ENCODE measurements around the gene KYAT1. TPM values are rescaled to one million over a fixed set of nuclear protein-coding genes. Genes with fewer than 3 reads are reported as not detected.
A peak's percentile ranks its signal among the peaks of the same experiment; 100 is the strongest.

KYAT1 gene
- total and polyA plus RNA-seq, 8 donors: 0.58 to 25.7 (median 5.7) TPM

- H3K4me1 ChIP-seq: peaks cover 24 to 55% (median 36%) of the 10 kb centered on the region in 4 donors
- no peaks in the 10 kb centered on the region for H3K27me3 ChIP-seq
- intact Hi-C loops (cut with DNase I; ENCODE audit: low total_unique reads): no loop called here
- no peak overlapping the region for H3K4me3 ChIP-seq
- peaks cover 36 to 55% (median 48%) of the 10 kb centered on the region in 4 donors for H3K36me3 ChIP-seq
- no peak for DNase-seq
- 90 to 95% (median 92%) methylated on average over 7 of the region's 7 CpGs for WGBS, 5 donors
- no peaks in the 10 kb centered on the region for H3K9me3 ChIP-seq
- TF ChIP-seq POLR2AphosphoS5 (IDR thresholded peaks at IDR 0.05): no peak
- TF ChIP-seq EP300 (IDR thresholded peaks at IDR 0.05): no peak
- no peak for TF ChIP-seq CTCF (IDR thresholded peaks at IDR 0.05)
- no peak for TF ChIP-seq POLR2A (IDR thresholded peaks at IDR 0.05)
- peak overlapping the region in 1 of 5 donors; percentile 9 for H3K27ac ChIP-seq
These were observed 24.2 kb upstream of the KYAT1 start for GRCh38 chr9:128905964-128906363.

DNA sequence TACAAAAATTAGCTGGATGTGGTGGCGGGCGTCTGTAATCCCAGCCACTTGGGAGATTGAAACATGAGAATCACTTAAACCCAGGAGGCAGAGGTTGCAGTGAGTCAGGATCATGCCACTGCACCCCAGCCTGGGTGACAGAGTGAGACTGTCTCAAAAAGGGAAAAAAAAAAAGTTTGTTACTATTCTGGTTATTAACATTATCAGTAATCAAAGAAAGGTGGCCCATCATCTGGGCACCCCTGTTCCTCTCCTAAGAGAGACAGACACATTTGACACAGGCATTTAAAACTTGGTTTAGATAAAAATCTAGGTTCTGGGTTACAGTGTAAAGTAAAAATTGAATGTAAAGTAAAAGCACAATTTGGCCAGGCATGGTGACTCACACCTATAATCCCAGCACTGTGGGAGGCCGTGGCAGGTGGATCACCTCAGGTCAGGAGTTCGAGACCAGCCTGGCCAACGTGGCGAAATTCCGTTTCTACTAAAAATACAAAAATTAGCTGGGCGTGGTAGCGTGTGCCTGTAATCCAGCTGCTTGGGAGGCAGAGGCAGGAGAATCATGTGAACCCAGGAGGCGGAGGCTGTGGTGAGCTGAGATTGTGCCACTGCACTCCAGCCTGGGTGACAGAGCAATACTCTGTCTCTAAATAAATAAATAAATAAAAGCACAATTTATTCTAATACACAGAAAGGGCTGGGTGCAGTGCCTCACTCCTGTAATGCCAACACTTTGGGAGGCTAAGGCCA, 22.3 kb upstream of the KYAT1 start:
- peaks cover 19 to 52% (median 35%) of the 10 kb centered on the region in 4 donors for H3K4me1 ChIP-seq
- no peak for TF ChIP-seq EP300 (IDR thresholded peaks at IDR 0.05)
- TF ChIP-seq POLR2A (IDR thresholded peaks at IDR 0.05): no peak
- no peak for TF ChIP-seq POLR2AphosphoS5 (IDR thresholded peaks at IDR 0.05)
- no peak for TF ChIP-seq CTCF (IDR thresholded peaks at IDR 0.05)
- no peak for DNase-seq
- peak overlapping the region in 1 of 5 donors; percentile 74 for H3K27ac ChIP-seq
- intact Hi-C loops (cut with DNase I; ENCODE audit: low total_unique reads): no loop called here
- H3K4me3 ChIP-seq: no peak overlapping the region
- H3K27me3 ChIP-seq: no peaks in the 10 kb centered on the region
- peaks cover 22 to 39% (median 37%) of the 10 kb centered on the region in 4 donors for H3K36me3 ChIP-seq
- 86 to 95% (median 94%) methylated on average over 10 of the region's 10 CpGs for WGBS, 5 donors
- no peaks in the 10 kb centered on the region for H3K9me3 ChIP-seq

- Histone ChIP-seq H3K4me3 (no peak overlapping the region), H3K27me3 (no peaks in the 10 kb centered on the region), H3K36me3 (peaks cover 21 to 37% (median 36%) of the 10 kb centered on the region in 4 donors), H3K9me3 (no peaks in the 10 kb centered on the region), H3K27ac (peak overlapping the region; percentile 60 to 78 (median 74)), H3K4me1 (peaks cover 22 to 62% (median 45%) of the 10 kb centered on the region in 4 donors)
- intact Hi-C loops (cut with DNase I; ENCODE audit: low total_unique reads): no loop called here
- DNase-seq: no peak
- no peak for TF ChIP-seq POLR2A (IDR thresholded peaks at IDR 0.05)
- TF ChIP-seq CTCF (IDR thresholded peaks at IDR 0.05): no peak
- TF ChIP-seq EP300 (IDR thresholded peaks at IDR 0.05): no peak
- TF ChIP-seq POLR2AphosphoS5 (IDR thresholded peaks at IDR 0.05): no peak
- 80 to 100% (median 96%) methylated on average over 1 to 2 of the region's 2 CpGs; no CpG with 5 or more reads in 1 of the 5 donors for WGBS, 5 donors
These were observed 21.3 kb upstream of the KYAT1 start for GRCh38 chr9:128903079-128903461.

- peaks cover 22 to 65% (median 48%) of the 10 kb centered on the region in 4 donors for H3K4me1 ChIP-seq
- peak overlapping the region in 1 of 4 donors; percentile 6 for H3K4me3 ChIP-seq
- intact Hi-C loops (cut with DNase I; ENCODE audit: low total_unique reads): no loop called here
- peak in 2 of 3 donors; percentile 54 to 59 for TF ChIP-seq POLR2AphosphoS5 (IDR thresholded peaks at IDR 0.05)
- TF ChIP-seq CTCF (IDR thresholded peaks at IDR 0.05): no peak
- H3K9me3 ChIP-seq: no peaks in the 10 kb centered on the region
- H3K27me3 ChIP-seq: no peaks in the 10 kb centered on the region
- H3K36me3 ChIP-seq: peaks cover 16 to 34% (median 31%) of the 10 kb centered on the region in 4 donors
- 21 to 53% (median 35%) methylated on average over 19 to 23 of the region's 23 CpGs for WGBS, 5 donors
- DNase-seq: peak; percentile 66 to 90
- peak overlapping the region; percentile 60 to 78 (median 74) for H3K27ac ChIP-seq
These were observed 20.8 kb upstream of the KYAT1 start for GRCh38 chr9:128902351-128903078.
